HCT116 (cell line): ENCODE data around the gene EFCAB8. TPM values are rescaled to one million over a fixed set of nuclear protein-coding genes. Genes with fewer than 3 reads are reported as not detected.

Experiments used
- ATAC-seq: fragments of 200-7000 bp; cut with Tn5 transposase; 2 replicates; pipeline ENCODE4 v1.9.1; 2020; ENCODE audit warnings: mild to moderate bottlenecking, moderate library complexity
- BruUV-seq: library from RNA; stranded (reverse); fragments of 400-500 nt; replicated peaks from 2 replicates; lab custom pipeline; 2021; lab: Mats Ljungman, UMichigan
- CTCF ChIA-PET: fragments of 300-600 bp; sonication (Branson Sonifier 250); formaldehyde crosslinking; loops from one replicate; lab custom pipeline; 2021; ENCODE audit warnings: antibody characterized with exemption; lab: Charles Lee
- POLR2A ChIA-PET: fragments of 300-600, 350-600 bp; sonication (Branson Sonifier 250); formaldehyde crosslinking; loops from one replicate; lab custom pipeline; 2021; ENCODE audit warnings: antibody characterized with exemption; lab: Charles Lee
- RAD21 ChIA-PET, 2 experiments: fragments of 300-600 bp; sonication (Branson Sonifier 250); formaldehyde crosslinking; loops; one replicate each; lab custom pipeline; 2023; ENCODE audit warnings: low total read pairs in 2 of 2; ENCODE audit not compliant: uncharacterized antibody in 2 of 2, unreplicated experiment in 2 of 2, low non-redundant PET in 1 of 2; lab: Charles Lee
- DNase-seq: peaks from one replicate; pipeline ENCODE4 v3.0.0-alpha.2; 2010; ENCODE audit warnings: low read depth, low spot score
- H2AFZ ChIP-seq: fragments of 200-600 bp; shearing (Covaris generic), sonication (generic); 2 replicates; pipeline ENCODE4 v1.6.1; 2017; ENCODE audit warnings: low read depth, mixed run types, mixed read lengths, antibody characterized with exemption, low read length; ENCODE audit not compliant: poor library complexity, severe bottlenecking
- H3K27ac ChIP-seq: 2 replicates; pipeline ENCODE4 v1.5.1; 2012; ENCODE audit warnings: low read depth, low read length
- H3K27me3 ChIP-seq: fragments of 200-600 bp; sonication (generic); 2 replicates; pipeline ENCODE4 v1.6.1; 2016; ENCODE audit warnings: mixed run types, low read length, mixed read lengths; ENCODE audit not compliant: insufficient read depth
- H3K36me3 ChIP-seq, 2 experiments: fragments of 200-500 bp in 1 of 2; fragments of 200-600 bp in 1 of 2; sonication (Bioruptor generic) in 1 of 2; sonication (generic) in 1 of 2; 2 replicates each; pipeline versions ENCODE4 v1.5.1 to v1.6.1; 2014 to 2016; ENCODE audit warnings: low read length in 2 of 2, inconsistent platforms in 1 of 2, mixed read lengths in 1 of 2, mixed run types in 1 of 2; ENCODE audit not compliant: insufficient read depth in 2 of 2, control insufficient read depth in 1 of 2
- H3K4me1 ChIP-seq, 2 experiments: fragments of 200-600 bp in 1 of 2; sonication (generic) in 1 of 2; 2 replicates each; pipeline versions ENCODE4 v1.5.1 to v1.6.1; 2012 to 2017; ENCODE audit warnings: low read length in 2 of 2, inconsistent platforms in 1 of 2, mild to moderate bottlenecking in 1 of 2, mixed read lengths in 1 of 2, mixed run types in 1 of 2, moderate library complexity in 1 of 2; ENCODE audit not compliant: insufficient read depth in 2 of 2, control insufficient read depth in 1 of 2
- H3K4me2 ChIP-seq: fragments of 200-600 bp; sonication (generic); 2 replicates; pipeline ENCODE4 v1.6.1; 2017; ENCODE audit warnings: mixed run types, low read length, mixed read lengths
- H3K4me3 ChIP-seq, 2 experiments: fragments of 200-600 bp in 1 of 2; sonication (generic) in 1 of 2; replicated peaks in 1 of 2; 2 replicates each; pipeline ENCODE4 v1.5.1; 2011 to 2016; ENCODE audit warnings: low read length in 2 of 2, control low read depth in 1 of 2, low read depth in 1 of 2, mild to moderate bottlenecking in 1 of 2, mixed read lengths in 1 of 2, mixed run types in 1 of 2
- H3K79me2 ChIP-seq: fragments of 200-600 bp; sonication (generic); 2 replicates; pipeline ENCODE4 v1.6.1; 2017; ENCODE audit warnings: mild to moderate bottlenecking, mixed run types, low read length, moderate library complexity, mixed read lengths; ENCODE audit not compliant: insufficient read depth
- H3K9ac ChIP-seq: fragments of 200-600 bp; sonication (generic); 2 replicates; pipeline ENCODE4 v1.6.1; 2016; ENCODE audit warnings: low read length, mixed read lengths
- H3K9me2 ChIP-seq: fragments of 200-600 bp; sonication (generic), shearing (Covaris generic); 2 replicates; pipeline ENCODE4 v1.6.1; 2017; ENCODE audit warnings: mixed run types, mild to moderate bottlenecking, moderate library complexity; ENCODE audit not compliant: insufficient read depth
- H3K9me3 ChIP-seq, 2 experiments: fragments of 200-500 bp in 1 of 2; fragments of 200-600 bp in 1 of 2; sonication (Bioruptor generic) in 1 of 2; sonication (generic) in 1 of 2; 2 replicates each; pipeline ENCODE4 v1.6.1; 2014 to 2017; ENCODE audit warnings: low read length in 2 of 2, mixed read lengths in 2 of 2, inconsistent platforms in 1 of 2, low read depth in 1 of 2, mild to moderate bottlenecking in 1 of 2, mixed run types in 1 of 2, moderate library complexity in 1 of 2; ENCODE audit not compliant: control insufficient read depth in 1 of 2, insufficient read depth in 1 of 2
- H4K20me1 ChIP-seq: fragments of 200-600 bp; sonication (generic), shearing (Covaris generic); 2 replicates; pipeline ENCODE4 v1.6.1; 2017; ENCODE audit warnings: mixed run types, mild to moderate bottlenecking, moderate library complexity; ENCODE audit not compliant: insufficient read depth
- CBX3 ChIP-seq: IDR thresholded peaks from 2 replicates; pipeline ENCODE4 v1.6.1; 2012; ENCODE audit warnings: low read depth
- ELF1 ChIP-seq: IDR thresholded peaks from 2 replicates; pipeline ENCODE4 v1.6.1; 2012; ENCODE audit warnings: low read depth, borderline replicate concordance
- EZH2 ChIP-seq: fragments of 200-600 bp; sonication (generic); IDR thresholded peaks from 2 replicates; pipeline ENCODE4 v1.6.1; 2017; ENCODE audit warnings: antibody characterized with exemption, mixed run types
- FOSL1 ChIP-seq: IDR thresholded peaks from 2 replicates; pipeline ENCODE4 v1.6.1; 2012; ENCODE audit warnings: low read depth
- JUND ChIP-seq: IDR thresholded peaks from 2 replicates; pipeline ENCODE4 v1.6.1; 2012
- POLR2A ChIP-seq: IDR thresholded peaks from 2 replicates; pipeline ENCODE4 v1.7.0; 2011; ENCODE audit warnings: borderline replicate concordance; ENCODE audit not compliant: insufficient read depth, insufficient read length; ENCODE audit errors: extremely low read depth
- POLR2AphosphoS5 ChIP-seq: IDR thresholded peaks from 2 replicates; pipeline ENCODE4 v1.6.1; 2011; ENCODE audit warnings: mild to moderate bottlenecking, low read depth, low read length, moderate library complexity
- RAD21 ChIP-seq: IDR thresholded peaks from 2 replicates; pipeline ENCODE4 v1.6.1; 2012; ENCODE audit warnings: low read depth, mild to moderate bottlenecking
- SIN3A ChIP-seq: IDR thresholded peaks from 2 replicates; pipeline ENCODE4 v1.6.1; 2012; ENCODE audit warnings: low read depth
- SRF ChIP-seq: IDR thresholded peaks from 2 replicates; pipeline ENCODE4 v1.6.1; 2012; ENCODE audit warnings: low read depth
- TCF7L2 ChIP-seq: IDR thresholded peaks from 2 replicates; pipeline ENCODE4 v1.7.0; 2011; ENCODE audit warnings: borderline replicate concordance, inconsistent platforms; ENCODE audit not compliant: insufficient read depth, insufficient read length; ENCODE audit errors: extremely low read depth
- YY1 ChIP-seq: IDR thresholded peaks from 2 replicates; pipeline ENCODE4 v1.6.1; 2011; ENCODE audit warnings: low read length, low read depth, moderate library complexity, mild to moderate bottlenecking; ENCODE audit not compliant: insufficient replicate concordance; ENCODE audit errors: extremely low read depth
- ZFX ChIP-seq: fragments of 450-650 bp; IDR thresholded peaks from 2 replicates; pipeline ENCODE4 v1.6.1; 2017
- ZNF274 ChIP-seq: fragments of 200-500 bp; sonication (Bioruptor generic); IDR thresholded peaks from 2 replicates; pipeline ENCODE4 v1.6.1; 2014; ENCODE audit warnings: mild to moderate bottlenecking, low read depth, low read length, inconsistent platforms
- intact Hi-C: fragments of 100-400 bp; cut with micrococcal nuclease; formaldehyde crosslinking; loops from 2 replicates; pipeline ENCODE4 v1.10.0; 2022
- total RNA-seq: library from RNA; stranded (reverse); gene quantifications from one replicate; pipeline ENCODE4 v1.2.1, GENCODE V29; 2021; ENCODE audit not compliant: unreplicated experiment
- TF ChIP-seq, protein P1 (sequence below), 3 experiments: fragments of 200-600 bp in 1 of 3; sonication (generic) in 1 of 3; IDR thresholded peaks in 2 of 3; conservative IDR thresholded peaks in 1 of 3; 2 replicates each; pipeline ENCODE4 v1.5.1; 2012 to 2017; ENCODE audit warnings: low read depth in 2 of 3, low read length in 2 of 3, antibody characterized with exemption in 1 of 3, borderline replicate concordance in 1 of 3, control low read depth in 1 of 3, mild to moderate bottlenecking in 1 of 3, mixed read lengths in 1 of 3, mixed run types in 1 of 3, moderate library complexity in 1 of 3; ENCODE audit not compliant: insufficient read depth in 1 of 3
- TF ChIP-seq, protein P2 (sequence below): IDR thresholded peaks from 2 replicates; pipeline ENCODE4 v1.6.1; 2012
- TF ChIP-seq, protein P3 (sequence below): IDR thresholded peaks from 2 replicates; pipeline ENCODE4 v1.6.1; 2012

EFCAB8 gene
- total RNA-seq, 1 experiment from 2014 or later: 0.42 TPM

DNA sequence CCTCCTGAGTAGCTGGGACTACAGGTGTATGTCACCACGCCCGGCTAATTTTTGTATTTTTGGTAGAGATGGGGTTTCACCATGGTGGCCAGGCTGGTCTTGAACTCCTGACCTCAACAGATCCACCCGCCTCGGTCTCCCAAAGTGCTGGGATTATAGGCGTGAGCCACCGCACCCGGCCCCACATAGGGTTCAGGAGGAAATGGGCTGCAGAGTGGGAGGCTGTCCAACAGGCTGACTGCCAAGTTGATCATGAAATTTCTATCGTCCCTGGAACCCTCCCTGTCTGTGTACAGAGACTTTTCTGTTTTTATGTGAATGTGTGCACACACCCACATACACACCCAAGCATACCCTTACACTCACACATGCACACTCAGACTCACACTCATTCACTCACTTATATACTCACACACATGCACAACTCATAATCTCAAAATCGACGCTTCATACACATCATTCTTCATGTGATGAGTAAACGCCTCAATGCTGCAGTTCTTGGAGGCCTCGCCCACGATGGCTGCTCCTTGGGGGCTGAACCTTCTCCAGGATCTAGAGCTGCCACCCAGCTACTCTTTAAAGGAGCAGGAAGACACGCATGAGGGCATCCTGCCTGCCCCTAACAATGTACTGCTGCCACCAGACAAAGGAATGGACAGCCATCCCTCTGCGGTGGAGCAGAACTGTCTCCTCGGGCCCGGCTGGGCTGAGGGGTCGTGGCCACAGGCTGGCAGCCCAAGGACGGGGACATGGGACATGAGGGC, 109.9 kb downstream of the EFCAB8 start:
- H3K27ac ChIP-seq: no peak overlapping the region
- H3K9me2 ChIP-seq: no peaks in the 10 kb centered on the region
- H3K79me2 ChIP-seq: no peaks in the 10 kb centered on the region
- ChIA-PET POLR2A (no interaction called here), CTCF (no interaction called here), RAD21 (no interaction called here)
- BruUV-seq: no TSS peak
- DNase-seq (no peak), ATAC-seq (no peak)
- no peak overlapping the region for H3K4me3 ChIP-seq
- H3K9ac ChIP-seq: no peak overlapping the region
- no peak overlapping the region for H2AFZ ChIP-seq
- no peaks in the 10 kb centered on the region for H4K20me1 ChIP-seq
- no peaks in the 10 kb centered on the region for H3K9me3 ChIP-seq
- no peaks in the 10 kb centered on the region for H3K36me3 ChIP-seq
- no peaks in the 10 kb centered on the region for H3K4me1 ChIP-seq
- no peak for TF ChIP-seq POLR2A
- no peak for TF ChIP-seq EZH2
- no peak for TF ChIP-seq RAD21
- TF ChIP-seq FOSL1: no peak
- no peak for TF ChIP-seq ZFX
- TF ChIP-seq, protein P1, sequence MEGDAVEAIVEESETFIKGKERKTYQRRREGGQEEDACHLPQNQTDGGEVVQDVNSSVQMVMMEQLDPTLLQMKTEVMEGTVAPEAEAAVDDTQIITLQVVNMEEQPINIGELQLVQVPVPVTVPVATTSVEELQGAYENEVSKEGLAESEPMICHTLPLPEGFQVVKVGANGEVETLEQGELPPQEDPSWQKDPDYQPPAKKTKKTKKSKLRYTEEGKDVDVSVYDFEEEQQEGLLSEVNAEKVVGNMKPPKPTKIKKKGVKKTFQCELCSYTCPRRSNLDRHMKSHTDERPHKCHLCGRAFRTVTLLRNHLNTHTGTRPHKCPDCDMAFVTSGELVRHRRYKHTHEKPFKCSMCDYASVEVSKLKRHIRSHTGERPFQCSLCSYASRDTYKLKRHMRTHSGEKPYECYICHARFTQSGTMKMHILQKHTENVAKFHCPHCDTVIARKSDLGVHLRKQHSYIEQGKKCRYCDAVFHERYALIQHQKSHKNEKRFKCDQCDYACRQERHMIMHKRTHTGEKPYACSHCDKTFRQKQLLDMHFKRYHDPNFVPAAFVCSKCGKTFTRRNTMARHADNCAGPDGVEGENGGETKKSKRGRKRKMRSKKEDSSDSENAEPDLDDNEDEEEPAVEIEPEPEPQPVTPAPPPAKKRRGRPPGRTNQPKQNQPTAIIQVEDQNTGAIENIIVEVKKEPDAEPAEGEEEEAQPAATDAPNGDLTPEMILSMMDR (IDR thresholded peaks at IDR 0.05 in 2 of 3, conservative IDR thresholded peaks at IDR 0.05 in 1 of 3; ENCODE audit: borderline replicate concordance in 1 of 3, insufficient read depth in 1 of 3, low read depth in 2 of 3, low read length in 2 of 3): no peak
- no peak for TF ChIP-seq ZNF274
- TF ChIP-seq POLR2AphosphoS5: no peak
- TF ChIP-seq, protein P2, sequence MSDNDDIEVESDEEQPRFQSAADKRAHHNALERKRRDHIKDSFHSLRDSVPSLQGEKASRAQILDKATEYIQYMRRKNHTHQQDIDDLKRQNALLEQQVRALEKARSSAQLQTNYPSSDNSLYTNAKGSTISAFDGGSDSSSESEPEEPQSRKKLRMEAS: no peak
- TF ChIP-seq YY1: no peak
- TF ChIP-seq CBX3: no peak
- TF ChIP-seq, protein P3, sequence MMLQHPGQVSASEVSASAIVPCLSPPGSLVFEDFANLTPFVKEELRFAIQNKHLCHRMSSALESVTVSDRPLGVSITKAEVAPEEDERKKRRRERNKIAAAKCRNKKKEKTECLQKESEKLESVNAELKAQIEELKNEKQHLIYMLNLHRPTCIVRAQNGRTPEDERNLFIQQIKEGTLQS: no peak
- no peak for TF ChIP-seq TCF7L2
- no peak for TF ChIP-seq SRF
- TF ChIP-seq JUND: no peak
- no peak for TF ChIP-seq SIN3A
- TF ChIP-seq ELF1: no peak
- H3K27me3 ChIP-seq: no peaks in the 10 kb centered on the region
- no peak overlapping the region for H3K4me2 ChIP-seq
- intact Hi-C loops: no loop called here
